Purkinje cell (primary cell): ENCODE data around the gene FBRSL1. TPM values are rescaled to one million over a fixed set of nuclear protein-coding genes. Genes with fewer than 3 reads are reported as not detected.

Source experiments
- polyA plus RNA-seq: library from polyadenylated mRNA; unstranded; fragments of >200 nt; fragmentation: Nextera tagmentation; gene quantifications from 2 replicates; pipeline ENCODE4 v1.2.1, GENCODE V29; 2014

The FBRSL1 gene
- 0.17 TPM in 2 replicates for polyA plus RNA-seq

GRCh38 chr12:132489602-132490266 is at the start of gene FBRSL1:
FBRSL1 (plus strand) TSS chr12:132490151.

Other genes starting within 250 kb of the FBRSL1 start
- 0.14 and 7.9 TPM in 2 replicates for gene GALNT9, start 160.6 kb upstream of the FBRSL1 start, polyA plus RNA-seq
- gene LRCOL1, start 120.4 kb downstream of the FBRSL1 start, polyA plus RNA-seq, result not detected in 2 replicates
- gene P2RX2, start 128.6 kb downstream of the FBRSL1 start, polyA plus RNA-seq, result not detected in 2 replicates
- 0.31 TPM in 1 of 2 replicates, not detected in the other for gene POLE, start 197.2 kb downstream of the FBRSL1 start, polyA plus RNA-seq
- gene PXMP2, start 197.4 kb downstream of the FBRSL1 start, polyA plus RNA-seq, result 0.85 and 5.0 TPM in 2 replicates
- 6.4 and 7.8 TPM in 2 replicates for gene PGAM5, start 220.7 kb downstream of the FBRSL1 start, polyA plus RNA-seq